Measurements from ENCODE around the gene NAGA.
"Not testable (repeated sequence)": the region's sequence is repeated elsewhere in the genome, so short reads cannot be mapped to it uniquely, and the experiment has no call there.

Gene NAGA

DNA sequence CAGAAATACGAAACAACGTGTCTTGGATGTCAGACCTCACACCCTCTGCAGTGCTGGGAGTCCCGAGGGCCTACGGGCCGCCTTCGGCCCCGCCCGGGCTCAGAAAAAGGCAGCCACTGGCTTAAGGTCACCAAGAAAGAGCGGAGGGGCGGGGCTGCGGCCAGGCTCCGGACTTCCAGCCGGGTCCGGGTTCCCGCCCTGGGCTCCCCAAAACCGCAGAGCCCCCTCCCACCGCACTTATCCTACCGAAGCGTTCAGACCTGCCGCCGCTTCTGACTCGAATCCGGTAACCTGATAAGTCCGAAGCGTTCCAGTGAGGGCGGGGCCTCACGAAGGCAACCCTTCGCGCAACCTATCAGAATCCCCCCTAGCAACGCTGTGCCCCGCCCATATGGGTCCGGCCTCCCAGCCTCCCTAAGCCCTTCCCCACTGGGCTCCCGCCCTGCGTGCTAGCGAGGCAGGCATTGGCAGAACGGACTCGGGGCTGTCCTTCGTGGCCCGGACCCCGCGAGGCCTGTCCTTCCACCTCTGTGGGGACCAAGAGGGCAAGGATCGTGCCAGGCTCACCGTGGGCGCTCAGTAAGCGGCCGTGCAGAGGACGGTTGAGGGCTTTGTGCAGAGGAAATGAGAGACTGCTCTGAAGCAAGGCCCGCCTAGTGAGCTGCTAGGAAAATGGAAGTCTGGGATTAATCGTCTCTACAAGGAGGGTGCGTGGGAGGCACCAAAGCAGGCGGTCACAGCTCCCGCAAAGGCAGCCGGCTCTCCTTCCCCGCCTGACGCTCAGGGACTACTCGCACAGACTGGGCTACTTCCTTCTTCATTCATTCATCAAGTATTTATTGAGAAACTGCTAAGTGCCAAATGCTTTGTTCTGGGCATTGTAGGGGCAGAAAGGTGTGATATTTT lies at the start of gene NAGA:
TSS of gene NAGA (minus strand) at position 296 of the 906 bp plus-strand sequence. CDS start 515 bp downstream, outside the sequence.
- peak; percentile 95 for FAIRE-seq

DNA sequence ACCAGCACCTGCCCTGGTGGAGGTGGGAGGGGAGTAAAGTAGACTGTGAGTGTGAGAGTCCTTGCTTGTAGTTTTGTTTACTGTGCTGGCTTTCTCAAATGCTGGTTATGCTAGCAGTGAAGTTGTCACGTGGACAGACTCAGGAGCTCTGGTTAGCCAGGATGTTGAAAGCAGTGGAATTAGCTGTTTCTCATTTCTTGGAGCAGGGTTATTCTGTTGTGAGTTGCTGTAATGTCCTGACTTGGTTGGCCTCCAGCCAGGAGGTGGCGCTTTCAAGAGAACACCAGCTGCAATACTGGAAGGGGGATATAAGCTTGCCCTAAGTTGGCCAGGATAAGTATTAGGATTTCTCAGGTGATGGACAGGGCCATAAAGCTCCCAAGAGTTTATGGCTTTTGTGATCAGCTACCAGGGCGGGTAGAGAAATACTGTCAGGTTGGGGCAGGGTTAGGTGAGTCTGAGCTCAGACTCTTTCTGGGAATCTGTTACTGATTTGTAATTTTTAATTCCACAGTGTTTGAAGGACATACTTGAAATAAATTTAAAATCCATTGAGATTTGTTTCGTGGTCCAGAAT lies 46.3 kb upstream of the NAGA start:
- no peak for FAIRE-seq

DNA sequence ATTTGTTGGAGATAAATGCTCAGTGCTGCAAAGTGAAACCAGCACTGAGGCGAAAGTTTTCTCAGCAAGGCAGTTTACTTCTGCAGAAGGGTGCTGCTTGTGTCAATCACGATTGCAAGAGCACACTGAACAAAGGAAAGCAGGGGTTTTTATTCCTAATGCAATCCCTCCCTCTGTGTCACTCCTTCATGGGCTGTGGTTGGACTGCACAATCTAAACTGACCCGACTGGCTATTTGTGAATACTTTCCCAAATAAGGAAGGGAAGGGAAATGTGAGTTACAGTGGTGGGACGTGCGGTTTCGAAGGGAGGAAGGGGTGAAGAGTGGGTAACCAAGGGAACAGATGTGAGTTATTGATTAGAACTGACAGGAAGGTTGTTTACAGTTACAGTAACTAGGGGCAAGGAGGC lies 44.8 kb upstream of the NAGA start:
- not testable (repeated sequence) for FAIRE-seq

DNA sequence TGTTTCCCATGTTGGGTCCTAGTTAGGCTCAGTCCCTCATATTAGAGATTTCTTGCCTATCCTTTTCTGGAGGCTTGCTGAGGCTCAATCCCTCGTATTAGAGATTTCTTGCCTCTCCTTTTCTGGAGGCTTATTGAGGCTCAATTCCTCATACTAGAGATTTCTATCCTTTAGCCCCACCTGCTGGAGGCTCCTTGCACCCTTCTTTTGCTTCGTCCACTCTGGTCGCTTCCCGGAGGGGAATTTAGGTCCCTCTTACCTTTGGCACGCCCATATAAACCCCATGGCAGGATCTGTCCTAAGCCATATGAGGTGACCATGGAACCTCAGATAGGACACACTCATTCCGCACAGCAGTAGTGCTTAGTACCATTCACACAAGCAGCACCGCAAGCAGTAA lies 44.1 kb upstream of the NAGA start:
- FAIRE-seq, result no peak

DNA sequence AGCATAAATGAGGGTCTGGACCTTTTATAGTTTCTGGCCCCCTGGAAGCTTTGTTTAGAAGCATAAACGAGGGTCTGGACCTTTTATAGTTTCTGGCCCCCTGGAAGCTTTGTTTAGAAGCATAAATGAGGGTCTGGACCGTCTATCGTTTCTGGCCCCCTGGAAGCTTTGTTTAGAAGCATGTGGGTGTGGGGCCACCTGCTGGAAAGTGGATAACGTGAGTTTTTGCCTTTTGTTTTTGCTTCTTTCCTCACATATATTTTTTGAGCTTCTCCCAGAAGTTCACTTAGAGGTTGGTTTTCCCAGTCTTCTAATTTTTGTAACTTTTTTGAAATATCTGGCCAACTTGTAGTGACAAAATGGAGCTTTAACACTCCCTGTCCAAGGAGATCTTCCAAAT lies 42.2 kb upstream of the NAGA start:
- FAIRE-seq, result not testable (repeated sequence)

DNA sequence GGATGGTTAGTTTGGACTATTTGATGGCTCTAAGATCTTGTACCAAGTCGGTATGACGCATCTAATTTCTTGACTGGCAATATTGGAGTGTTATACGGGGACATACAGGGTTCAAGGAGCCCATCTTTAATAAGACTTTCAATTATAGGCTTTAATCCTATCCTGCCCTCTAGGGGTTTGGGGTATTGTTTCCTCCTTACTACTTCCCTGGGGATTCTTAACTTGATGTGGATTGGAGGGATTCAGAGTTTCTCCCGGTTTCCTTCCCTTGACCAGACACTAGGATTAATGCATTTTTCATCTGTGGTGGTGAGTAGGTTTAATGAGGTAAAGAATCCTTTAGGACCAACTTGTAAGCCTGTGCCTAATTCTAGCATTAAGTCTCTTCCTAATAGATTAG lies 41.2 kb upstream of the NAGA start:
- FAIRE-seq, result no peak

DNA sequence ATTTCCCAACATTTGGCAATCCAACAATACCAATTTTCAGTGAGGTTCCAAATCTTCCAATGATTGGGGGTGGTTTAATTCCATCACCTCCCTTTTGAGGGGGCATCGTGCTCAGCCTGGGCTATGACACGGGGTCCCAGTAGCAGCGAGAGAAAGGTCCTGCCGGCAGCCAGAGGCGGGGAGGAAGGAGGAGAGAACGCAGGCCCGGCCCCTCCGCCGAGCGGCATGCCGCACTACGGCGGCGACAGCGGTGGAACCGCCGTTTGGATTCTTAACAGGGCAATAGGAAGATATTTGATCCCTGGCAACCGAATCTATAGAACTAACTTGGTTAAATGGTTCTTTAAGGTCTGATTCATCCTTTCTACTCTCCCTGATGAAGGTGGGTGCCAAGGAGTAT lies 38.2 kb upstream of the NAGA start:
- no peak for FAIRE-seq

DNA sequence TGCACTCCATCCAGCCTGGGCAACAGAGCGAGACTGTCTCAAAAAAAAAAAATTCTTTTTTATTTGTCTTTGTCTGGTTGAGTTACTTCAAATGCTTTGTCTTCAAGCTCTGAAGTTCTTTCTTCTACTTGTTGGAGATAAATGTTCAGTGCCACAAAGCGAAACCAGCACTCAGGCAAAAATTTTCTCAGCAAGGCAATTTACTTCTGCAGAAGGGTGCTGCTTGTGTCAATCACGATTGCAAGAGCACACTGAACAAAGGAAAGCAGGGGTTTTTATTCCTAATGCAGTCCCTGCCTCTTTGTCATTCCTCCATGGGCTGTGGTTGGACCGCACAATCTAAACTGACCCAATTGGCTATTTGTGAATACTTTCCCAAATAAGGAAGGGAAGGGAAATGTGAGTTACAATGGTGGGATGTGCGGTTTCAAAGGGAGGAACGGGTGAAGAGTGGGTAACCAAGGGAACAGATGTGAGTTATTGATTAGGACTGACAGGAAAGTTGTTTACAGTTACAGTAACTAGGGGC lies 33.8 kb upstream of the NAGA start:
- not testable (repeated sequence) for FAIRE-seq

DNA sequence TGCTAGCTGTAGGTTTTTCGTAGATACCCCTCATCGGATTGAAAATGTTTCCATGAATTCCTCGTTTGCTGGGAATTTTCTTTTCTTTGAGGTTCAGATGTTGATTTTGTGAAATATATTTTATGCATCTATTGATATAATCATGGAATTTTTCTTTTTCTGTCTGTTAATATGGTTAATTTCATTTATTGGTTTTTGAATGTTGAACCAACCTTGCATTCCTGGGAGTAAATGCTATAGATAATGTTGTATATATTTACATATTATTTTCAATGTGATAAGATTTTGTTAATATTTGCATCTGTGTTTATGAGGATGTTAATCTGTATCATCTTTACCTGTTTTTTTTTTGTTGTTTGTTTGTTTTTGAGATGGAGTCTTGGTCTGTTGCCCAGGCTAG lies 30.6 kb upstream of the NAGA start:
- FAIRE-seq, result no peak

DNA sequence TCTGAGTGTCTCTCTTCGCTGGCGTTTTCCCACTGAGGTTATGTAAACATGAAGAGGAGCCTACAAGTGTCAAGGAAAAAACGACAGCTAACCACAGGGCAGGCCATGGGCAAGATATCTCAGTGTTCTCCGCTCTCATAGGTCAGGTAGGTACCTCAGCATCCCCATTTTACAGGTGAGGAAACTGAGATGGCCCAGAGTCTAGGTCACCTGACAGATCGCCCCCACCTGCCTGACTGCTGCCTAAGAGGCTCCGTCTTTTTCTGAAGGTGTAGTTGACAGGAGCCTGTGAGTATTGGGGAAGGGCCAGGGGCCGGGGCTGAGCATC lies 20.8 kb upstream of the NAGA start:
- FAIRE-seq, result no peak

DNA sequence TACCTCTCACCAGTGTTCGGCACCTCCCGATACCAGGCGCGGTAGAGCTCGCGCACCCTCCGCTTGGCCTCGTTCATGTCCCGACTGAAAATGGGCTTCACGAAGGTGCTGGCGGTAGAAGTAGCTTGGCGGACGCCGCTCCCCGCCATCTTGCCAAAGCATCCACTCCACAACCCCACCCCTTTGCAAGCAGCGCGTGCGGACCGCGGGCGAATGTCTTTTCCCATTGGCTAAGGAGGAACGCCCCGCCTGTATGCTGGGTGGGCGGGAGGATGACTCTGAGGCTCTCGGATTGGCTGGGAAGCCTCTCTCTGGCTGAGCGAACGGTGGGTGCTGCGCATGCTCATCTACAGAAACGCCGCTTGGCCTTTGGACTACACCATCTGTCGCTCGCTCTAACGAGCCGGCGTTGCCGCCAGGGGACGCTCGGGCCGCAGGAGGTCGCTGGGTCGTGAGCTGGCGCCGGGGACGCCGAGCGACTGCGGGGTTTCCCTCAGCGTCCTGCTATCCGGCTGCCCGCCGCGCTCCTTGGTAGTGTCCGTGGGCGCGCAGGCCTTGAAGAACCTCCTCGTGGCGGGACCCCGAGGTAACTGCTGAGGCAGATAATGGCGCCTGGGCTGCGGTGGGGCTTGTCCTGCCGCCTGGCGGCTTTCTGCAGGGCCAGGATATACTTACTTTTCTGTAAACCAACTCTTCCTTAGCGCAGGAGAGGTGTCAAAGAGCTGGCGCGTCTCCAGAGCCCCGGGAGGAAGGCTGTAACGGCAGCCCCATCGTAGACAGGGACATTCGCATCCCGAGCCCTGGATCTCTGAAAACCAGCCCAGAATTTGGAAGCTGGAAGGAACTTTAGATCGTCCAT lies 20.2 kb upstream of the NAGA start, which contains the start of gene NDUFA6:
TSS of gene NDUFA6 (minus strand) at position 177 of the 859 bp plus-strand sequence. CDS start at position 149, 28 bp downstream.
- peak; percentile 99 for FAIRE-seq

DNA sequence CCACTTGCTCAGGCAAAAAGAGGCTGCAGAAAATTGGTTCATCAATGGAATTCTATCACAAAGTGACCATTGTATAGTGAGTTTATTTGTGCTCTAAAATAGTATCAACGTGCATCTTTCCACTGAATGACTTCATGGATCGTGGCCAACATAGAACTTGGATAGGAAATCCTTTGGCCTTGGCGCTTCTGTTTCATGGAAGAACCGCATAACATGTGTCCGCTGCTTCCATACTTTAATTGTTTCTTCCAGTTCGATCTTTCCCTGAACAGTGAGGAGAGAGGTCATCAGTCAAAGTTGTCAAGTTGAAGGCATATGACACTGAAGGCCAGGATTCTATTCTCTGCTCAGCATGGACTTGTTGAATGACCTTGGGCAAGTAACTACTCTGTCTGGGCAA lies 15.4 kb upstream of the NAGA start:
- FAIRE-seq, result no peak

DNA sequence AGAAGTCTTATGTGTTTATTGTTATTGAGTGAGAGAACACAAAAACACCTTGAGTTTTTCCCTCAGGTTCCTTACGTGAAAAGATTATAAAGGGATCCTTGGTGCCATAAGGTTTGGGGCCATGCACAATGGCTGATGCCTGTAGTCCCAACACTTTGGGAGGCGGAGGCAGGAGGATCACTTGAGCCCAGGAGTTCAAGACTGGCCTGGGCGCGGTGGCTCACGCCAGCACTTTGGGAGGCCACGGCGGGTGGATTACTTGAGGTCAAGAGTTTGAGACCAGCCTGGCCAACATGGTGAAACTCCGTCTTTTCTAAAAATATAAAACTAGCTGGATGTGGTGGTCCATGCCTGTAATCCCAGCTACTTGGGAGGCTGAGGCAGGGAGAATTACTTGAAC lies 14.3 kb upstream of the NAGA start:
- FAIRE-seq, result no peak

DNA sequence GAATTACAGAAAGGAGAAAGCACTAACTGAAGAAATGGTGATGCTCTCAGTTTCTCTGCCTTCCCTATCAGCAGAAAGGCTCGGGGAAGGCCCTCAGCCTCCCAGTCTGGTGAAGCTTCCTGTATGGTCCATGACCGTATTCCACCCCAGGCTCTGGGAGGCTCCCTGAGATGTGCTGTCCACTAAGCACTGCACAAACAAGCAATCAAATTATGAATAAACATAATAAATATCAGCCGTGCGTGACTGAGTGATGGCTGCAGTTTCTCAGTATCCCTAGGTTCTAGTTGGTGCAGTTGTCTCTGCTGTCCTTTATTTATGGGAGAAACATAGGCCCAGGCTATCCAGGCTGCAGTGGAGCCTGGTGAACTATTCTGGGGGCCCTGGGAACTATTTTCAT lies 12.5 kb upstream of the NAGA start:
- FAIRE-seq, result no peak

DNA sequence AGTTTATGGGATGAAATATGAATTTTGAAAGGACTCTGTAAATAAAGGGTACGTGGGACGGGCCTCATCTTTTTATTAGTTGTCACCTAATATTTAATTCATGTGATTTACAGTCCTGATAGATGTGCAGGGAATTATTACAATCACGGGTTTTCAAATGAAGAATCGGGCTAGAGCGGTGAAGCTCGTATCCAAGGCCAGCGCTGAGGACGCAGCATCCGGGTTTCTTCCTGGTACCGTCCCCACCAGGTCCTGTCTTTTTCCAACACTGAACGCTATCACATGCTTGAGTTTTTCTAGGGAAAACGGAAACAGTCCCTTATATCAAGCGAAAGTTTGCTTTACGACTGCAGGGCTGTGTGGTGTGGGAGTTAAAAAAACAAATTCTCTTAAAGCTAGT lies 9.7 kb upstream of the NAGA start:
- FAIRE-seq, result no peak

DNA sequence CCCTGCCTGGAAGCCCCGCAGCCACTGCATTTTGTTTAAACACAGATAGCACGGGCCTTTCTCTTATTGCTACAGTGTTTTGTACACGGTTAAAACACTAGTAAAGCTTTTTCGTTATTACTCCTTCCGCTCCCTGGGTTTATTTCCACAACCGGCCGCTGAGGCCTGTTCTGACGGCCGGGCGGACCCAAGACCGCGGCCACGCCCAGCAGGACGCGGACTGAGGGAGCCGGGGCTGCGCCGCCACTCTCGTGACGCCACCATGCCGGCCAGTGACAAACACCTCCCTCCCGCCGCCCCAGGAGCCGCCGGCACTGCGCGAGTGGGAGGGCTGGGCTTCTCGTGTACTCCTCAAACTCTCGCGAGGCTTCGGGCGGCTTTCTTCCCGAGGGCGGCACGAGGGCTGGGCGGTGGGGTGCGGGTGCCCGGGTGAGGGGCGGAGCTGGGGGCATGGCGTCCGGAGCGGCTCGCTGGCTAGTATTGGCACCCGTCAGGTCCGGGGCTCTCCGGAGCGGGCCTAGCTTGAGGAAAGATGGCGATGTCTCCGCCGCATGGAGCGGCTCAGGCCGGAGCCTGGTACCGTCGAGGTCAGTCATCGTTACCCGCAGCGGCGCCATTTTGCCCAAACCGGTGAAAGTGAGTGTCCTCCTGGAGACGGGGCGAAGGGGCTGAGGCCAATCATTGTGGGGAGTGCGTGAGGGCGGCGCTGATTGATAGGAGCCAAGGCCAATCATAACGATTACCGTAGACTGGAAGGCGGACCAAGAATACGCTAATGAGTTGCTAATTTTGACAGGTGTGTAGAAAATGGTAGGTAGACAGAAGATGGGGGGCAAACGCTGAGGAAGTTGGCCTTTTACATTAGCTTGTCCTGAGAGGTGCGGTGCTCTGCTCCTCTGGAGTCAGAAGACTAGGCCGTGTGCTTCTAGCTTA lies 9.0 kb upstream of the NAGA start, which contains the start of gene SMDT1:
TSS of gene SMDT1 (plus strand) at position 382 of the 933 bp plus-strand sequence. CDS start at position 451, 69 bp downstream.
- FAIRE-seq, result peak; percentile 95

DNA sequence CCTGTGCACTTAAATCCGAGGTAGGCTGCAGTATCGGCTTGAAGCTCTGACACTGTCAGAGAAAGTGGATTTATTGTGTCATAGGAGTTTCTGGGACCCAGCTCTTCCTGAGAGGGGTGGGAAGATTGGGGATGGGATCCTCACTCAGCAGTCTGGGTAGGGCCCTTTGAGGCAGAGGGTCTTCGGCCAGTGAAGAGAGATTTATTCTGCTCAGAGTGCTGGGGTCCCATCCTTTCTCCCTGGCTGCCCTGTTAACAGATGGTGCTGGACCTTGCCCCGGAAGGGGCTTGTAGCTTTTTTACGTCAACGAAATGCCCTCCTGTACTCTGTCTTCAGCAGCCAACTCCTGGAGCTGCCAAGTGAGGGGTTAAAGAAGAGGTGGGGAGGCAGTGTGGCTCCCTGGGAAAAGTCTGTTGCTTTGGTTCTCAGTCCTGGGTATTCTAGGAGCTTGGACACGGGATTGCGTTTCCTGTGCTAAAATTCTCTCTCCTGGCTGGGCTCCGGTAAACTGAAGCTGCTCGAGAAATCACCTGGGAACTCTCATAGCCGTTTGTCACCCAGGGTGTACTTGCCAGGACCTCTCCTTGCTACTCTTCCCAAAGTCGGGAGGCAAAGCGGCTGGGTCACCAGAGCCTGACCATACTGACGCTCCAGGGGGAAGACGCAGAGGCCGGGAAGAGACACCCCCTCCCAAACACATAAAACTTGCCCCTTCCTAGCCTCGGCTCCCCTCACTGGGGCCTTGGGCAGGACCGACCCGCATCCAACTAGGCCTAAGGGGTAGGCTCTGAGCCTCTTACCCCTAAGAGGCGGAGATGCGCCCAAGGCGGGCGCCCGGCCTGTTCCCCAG lies 8.1 kb upstream of the NAGA start:
- FAIRE-seq, result no peak

DNA sequence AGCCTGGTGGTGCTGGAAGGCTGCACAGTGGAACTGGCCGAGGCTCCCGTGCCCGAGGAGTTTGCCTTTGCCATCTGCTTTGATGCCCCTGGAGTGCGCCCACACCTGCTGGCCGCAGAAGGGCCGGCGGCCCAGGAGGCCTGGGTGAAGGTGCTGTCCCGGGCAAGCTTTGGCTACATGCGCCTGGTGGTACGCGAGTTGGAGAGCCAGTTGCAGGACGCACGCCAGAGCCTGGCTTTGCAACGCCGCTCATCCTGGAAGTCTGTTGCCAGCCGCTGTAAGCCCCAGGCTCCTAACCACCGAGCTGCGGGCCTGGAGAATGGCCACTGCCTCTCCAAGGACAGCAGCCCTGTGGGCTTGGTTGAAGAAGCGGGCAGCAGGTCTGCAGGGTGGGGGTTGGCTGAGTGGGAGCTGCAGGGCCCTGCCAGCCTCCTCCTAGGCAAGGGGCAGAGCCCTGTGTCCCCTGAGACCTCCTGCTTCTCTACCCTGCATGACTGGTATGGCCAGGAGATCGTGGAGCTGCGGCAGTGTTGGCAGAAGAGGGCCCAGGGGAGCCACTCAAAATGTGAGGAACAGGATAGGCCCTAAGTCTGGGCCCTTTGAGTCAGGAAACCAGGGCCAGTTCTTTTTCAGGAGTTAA lies 7.0 kb upstream of the NAGA start:
- no peak for FAIRE-seq

DNA sequence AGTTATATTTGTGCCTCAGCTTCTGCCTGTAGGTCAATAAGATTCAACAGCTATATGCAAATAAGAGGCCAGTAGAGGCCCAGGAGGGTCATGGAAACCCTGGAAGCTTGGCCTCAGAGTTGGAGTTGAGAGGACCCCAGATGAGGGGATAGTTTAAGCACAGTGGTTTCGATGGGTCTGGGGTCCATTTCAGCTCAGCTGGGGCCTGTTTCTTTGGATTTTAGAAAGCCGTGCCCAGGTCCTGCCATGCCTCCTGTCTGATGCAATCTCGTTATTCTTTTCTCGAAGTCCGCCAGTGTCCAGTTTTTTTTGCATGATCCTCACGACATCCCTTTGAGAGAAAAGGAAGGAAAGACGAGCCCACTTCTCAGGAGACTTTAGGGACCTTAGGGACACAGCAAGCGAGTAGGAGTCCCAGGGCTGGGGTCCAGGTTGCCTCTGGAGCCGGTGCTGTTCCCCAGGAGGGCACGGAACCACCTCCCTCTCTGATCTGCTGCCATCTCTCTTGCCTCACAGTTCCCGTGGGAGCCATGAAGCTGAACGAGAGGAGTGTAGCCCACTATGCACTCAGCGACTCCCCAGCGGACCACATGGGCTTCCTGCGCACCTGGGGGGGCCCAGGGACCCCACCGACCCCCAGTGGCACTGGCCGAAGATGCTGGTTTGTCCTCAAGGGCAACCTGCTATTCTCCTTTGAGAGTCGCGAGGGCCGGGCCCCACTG lies 6.3 kb upstream of the NAGA start:
- FAIRE-seq, result no peak

Data from endometrium (tissue), 2 donors.